Measurements from ENCODE around the gene KIAA0040.
A peak's percentile ranks its signal among the peaks of the same experiment; 100 is the strongest.
"Not testable (repeated sequence)": the region's sequence is repeated elsewhere in the genome, so short reads cannot be mapped to it uniquely, and the experiment has no call there.

Gene KIAA0040

GRCh38 chr1:175130649-175131045 is 61.9 kb downstream of the KIAA0040 start:
- TF ChIP-seq POLR2A (IDR thresholded peaks at IDR 0.05; ENCODE audit: low read length) = no peak
- no peak for TF ChIP-seq GATA1 (IDR thresholded peaks at IDR 0.05; ENCODE audit: low read depth, low read length)
- no peak for DNase-seq

- no peak for TF ChIP-seq GATA1 (IDR thresholded peaks at IDR 0.05; ENCODE audit: low read depth, low read length)
- no peak for TF ChIP-seq POLR2A (IDR thresholded peaks at IDR 0.05; ENCODE audit: low read length)
- peak in 1 of 2 experiments; percentile 34 for DNase-seq
Observed at GRCh38 chr1:175129997-175130648, 62.5 kb downstream of the KIAA0040 start.

GRCh38 chr1:175129644-175129996 is 63.0 kb downstream of the KIAA0040 start:
- no peak for TF ChIP-seq GATA1 (IDR thresholded peaks at IDR 0.05; ENCODE audit: low read depth, low read length)
- TF ChIP-seq POLR2A (IDR thresholded peaks at IDR 0.05; ENCODE audit: low read length) = no peak
- no peak for DNase-seq

- TF ChIP-seq GATA1 (IDR thresholded peaks at IDR 0.05; ENCODE audit: low read depth, low read length) = no peak
- no peak for TF ChIP-seq POLR2A (IDR thresholded peaks at IDR 0.05; ENCODE audit: low read length)
- DNase-seq = no peak
Observed at GRCh38 chr1:175129182-175129581, 63.4 kb downstream of the KIAA0040 start.

GRCh38 chr1:175128523-175128922 is 64.1 kb downstream of the KIAA0040 start:
- no peak for DNase-seq
- TF ChIP-seq POLR2A (IDR thresholded peaks at IDR 0.05; ENCODE audit: low read length) (no peak), GATA1 (IDR thresholded peaks at IDR 0.05; ENCODE audit: low read depth, low read length) (no peak)

- TF ChIP-seq GATA1 (IDR thresholded peaks at IDR 0.05; ENCODE audit: low read depth, low read length) (no peak), POLR2A (IDR thresholded peaks at IDR 0.05; ENCODE audit: low read length) (no peak)
- DNase-seq = no peak
Observed at GRCh38 chr1:175127565-175127964, 65.0 kb downstream of the KIAA0040 start.

- no peak for DNase-seq
- TF ChIP-seq GATA1 (IDR thresholded peaks at IDR 0.05; ENCODE audit: low read depth, low read length) (no peak), POLR2A (IDR thresholded peaks at IDR 0.05; ENCODE audit: low read length) (no peak)
Observed at GRCh38 chr1:175126347-175126746, 66.2 kb downstream of the KIAA0040 start.

- DNase-seq = no peak
- TF ChIP-seq POLR2A (IDR thresholded peaks at IDR 0.05; ENCODE audit: low read length) (no peak), GATA1 (IDR thresholded peaks at IDR 0.05; ENCODE audit: low read depth, low read length) (no peak)
Observed at GRCh38 chr1:175124861-175125260, 67.7 kb downstream of the KIAA0040 start.

- DNase-seq = no peak
- TF ChIP-seq POLR2A (IDR thresholded peaks at IDR 0.05; ENCODE audit: low read length) (no peak), GATA1 (IDR thresholded peaks at IDR 0.05; ENCODE audit: low read depth, low read length) (no peak)
Observed at GRCh38 chr1:175120511-175120910, 72.1 kb downstream of the KIAA0040 start.

GRCh38 chr1:175118375-175119367 is 73.9 kb downstream of the KIAA0040 start:
- no peak for DNase-seq
- no peak for TF ChIP-seq POLR2A (IDR thresholded peaks at IDR 0.05; ENCODE audit: low read length)
- TF ChIP-seq GATA1 (IDR thresholded peaks at IDR 0.05; ENCODE audit: low read depth, low read length) = no peak

GRCh38 chr1:175116903-175117302 is 75.7 kb downstream of the KIAA0040 start:
- TF ChIP-seq POLR2A (IDR thresholded peaks at IDR 0.05; ENCODE audit: low read length) (no peak), GATA1 (IDR thresholded peaks at IDR 0.05; ENCODE audit: low read depth, low read length) (no peak)
- no peak for DNase-seq

GRCh38 chr1:175116210-175116798 is 76.3 kb downstream of the KIAA0040 start:
- DNase-seq = no peak
- TF ChIP-seq GATA1 (IDR thresholded peaks at IDR 0.05; ENCODE audit: low read depth, low read length) = no peak
- no peak for TF ChIP-seq POLR2A (IDR thresholded peaks at IDR 0.05; ENCODE audit: low read length)

GRCh38 chr1:175114996-175115395 is 77.6 kb downstream of the KIAA0040 start:
- DNase-seq = no peak
- no peak for TF ChIP-seq POLR2A (IDR thresholded peaks at IDR 0.05; ENCODE audit: low read length)
- TF ChIP-seq GATA1 (IDR thresholded peaks at IDR 0.05; ENCODE audit: low read depth, low read length) = no peak

- not testable (repeated sequence) for DNase-seq
Observed at GRCh38 chr1:175108331-175108820, 84.2 kb downstream of the KIAA0040 start.

Measured in erythroblast (primary cell).